ENCODE measurements around the gene PLD3. TPM values are rescaled to one million over a fixed set of nuclear protein-coding genes. Genes with fewer than 3 reads are reported as not detected.

PLD3 gene
- total and polyA plus RNA-seq, 2 experiments from 2014 or later = 181 to 490 TPM

DNA sequence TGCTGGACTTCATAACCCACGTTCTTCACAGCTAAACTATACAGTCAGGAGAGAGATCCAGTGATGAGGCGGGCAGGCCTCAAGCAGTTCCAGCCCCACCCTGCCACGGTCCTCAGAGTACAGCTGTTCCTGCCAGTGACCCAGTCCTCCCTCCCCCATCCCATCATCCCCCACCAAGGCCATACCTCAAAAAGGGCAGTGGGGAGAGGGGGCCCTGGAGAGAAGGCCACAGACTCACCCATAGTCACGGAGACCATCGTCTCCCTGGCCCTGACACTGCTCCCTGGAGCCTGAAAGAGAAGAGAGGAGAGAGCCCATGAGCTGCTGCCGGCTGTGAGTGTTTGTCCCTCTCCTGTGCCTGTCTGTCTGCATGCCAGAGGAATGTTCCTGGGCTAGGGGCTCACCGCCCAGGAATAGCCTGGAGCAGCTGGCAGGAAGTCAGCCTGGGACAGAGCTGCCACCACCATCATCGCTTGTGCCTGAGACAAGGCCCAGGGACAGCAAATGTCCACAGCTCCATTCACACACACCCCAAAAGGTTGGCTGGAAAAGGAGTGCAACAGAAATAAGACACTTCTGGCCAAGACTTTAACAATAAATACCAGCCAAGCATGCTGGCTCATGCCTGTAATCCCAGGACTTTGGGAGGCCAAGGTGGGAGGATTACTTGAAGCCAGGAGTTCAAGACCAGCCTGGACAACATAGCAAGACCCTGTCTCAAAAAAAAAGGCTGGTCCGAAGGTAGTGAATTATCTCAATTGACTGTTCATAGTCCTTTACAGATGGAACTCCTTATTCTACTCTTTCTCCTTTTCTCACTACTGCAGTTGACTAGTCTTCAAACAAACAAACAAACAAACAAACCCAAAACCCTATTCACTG, 6.7 kb upstream of the PLD3 start (continued):
- TF ChIP-seq, protein P1, sequence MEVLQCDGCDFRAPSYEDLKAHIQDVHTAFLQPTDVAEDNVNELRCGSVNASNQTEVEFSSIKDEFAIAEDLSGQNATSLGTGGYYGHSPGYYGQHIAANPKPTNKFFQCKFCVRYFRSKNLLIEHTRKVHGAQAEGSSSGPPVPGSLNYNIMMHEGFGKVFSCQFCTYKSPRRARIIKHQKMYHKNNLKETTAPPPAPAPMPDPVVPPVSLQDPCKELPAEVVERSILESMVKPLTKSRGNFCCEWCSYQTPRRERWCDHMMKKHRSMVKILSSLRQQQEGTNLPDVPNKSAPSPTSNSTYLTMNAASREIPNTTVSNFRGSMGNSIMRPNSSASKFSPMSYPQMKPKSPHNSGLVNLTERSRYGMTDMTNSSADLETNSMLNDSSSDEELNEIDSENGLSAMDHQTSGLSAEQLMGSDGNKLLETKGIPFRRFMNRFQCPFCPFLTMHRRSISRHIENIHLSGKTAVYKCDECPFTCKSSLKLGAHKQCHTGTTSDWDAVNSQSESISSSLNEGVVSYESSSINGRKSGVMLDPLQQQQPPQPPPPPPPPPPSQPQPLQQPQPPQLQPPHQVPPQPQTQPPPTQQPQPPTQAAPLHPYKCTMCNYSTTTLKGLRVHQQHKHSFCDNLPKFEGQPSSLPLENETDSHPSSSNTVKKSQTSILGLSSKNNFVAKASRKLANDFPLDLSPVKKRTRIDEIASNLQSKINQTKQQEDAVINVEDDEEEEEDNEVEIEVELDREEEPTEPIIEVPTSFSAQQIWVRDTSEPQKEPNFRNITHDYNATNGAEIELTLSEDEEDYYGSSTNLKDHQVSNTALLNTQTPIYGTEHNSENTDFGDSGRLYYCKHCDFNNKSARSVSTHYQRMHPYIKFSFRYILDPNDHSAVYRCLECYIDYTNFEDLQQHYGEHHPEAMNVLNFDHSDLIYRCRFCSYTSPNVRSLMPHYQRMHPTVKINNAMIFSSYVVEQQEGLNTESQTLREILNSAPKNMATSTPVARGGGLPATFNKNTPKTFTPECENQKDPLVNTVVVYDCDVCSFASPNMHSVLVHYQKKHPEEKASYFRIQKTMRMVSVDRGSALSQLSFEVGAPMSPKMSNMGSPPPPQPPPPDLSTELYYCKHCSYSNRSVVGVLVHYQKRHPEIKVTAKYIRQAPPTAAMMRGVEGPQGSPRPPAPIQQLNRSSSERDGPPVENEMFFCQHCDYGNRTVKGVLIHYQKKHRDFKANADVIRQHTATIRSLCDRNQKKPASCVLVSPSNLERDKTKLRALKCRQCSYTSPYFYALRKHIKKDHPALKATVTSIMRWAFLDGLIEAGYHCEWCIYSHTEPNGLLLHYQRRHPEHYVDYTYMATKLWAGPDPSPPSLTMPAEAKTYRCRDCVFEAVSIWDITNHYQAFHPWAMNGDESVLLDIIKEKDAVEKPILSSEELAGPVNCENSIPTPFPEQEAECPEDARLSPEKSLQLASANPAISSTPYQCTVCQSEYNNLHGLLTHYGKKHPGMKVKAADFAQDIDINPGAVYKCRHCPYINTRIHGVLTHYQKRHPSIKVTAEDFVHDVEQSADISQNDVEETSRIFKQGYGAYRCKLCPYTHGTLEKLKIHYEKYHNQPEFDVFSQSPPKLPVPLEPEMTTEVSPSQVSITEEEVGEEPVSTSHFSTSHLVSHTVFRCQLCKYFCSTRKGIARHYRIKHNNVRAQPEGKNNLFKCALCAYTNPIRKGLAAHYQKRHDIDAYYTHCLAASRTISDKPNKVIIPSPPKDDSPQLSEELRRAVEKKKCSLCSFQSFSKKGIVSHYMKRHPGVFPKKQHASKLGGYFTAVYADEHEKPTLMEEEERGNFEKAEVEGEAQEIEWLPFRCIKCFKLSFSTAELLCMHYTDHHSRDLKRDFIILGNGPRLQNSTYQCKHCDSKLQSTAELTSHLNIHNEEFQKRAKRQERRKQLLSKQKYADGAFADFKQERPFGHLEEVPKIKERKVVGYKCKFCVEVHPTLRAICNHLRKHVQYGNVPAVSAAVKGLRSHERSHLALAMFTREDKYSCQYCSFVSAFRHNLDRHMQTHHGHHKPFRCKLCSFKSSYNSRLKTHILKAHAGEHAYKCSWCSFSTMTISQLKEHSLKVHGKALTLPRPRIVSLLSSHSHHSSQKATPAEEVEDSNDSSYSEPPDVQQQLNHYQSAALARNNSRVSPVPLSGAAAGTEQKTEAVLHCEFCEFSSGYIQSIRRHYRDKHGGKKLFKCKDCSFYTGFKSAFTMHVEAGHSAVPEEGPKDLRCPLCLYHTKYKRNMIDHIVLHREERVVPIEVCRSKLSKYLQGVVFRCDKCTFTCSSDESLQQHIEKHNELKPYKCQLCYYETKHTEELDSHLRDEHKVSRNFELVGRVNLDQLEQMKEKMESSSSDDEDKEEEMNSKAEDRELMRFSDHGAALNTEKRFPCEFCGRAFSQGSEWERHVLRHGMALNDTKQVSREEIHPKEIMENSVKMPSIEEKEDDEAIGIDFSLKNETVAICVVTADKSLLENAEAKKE (CRISPR knock-in tag; IDR thresholded peaks at IDR 0.05) = no peak
- TF ChIP-seq, protein P2, sequence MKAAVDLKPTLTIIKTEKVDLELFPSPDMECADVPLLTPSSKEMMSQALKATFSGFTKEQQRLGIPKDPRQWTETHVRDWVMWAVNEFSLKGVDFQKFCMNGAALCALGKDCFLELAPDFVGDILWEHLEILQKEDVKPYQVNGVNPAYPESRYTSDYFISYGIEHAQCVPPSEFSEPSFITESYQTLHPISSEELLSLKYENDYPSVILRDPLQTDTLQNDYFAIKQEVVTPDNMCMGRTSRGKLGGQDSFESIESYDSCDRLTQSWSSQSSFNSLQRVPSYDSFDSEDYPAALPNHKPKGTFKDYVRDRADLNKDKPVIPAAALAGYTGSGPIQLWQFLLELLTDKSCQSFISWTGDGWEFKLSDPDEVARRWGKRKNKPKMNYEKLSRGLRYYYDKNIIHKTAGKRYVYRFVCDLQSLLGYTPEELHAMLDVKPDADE (IDR thresholded peaks at IDR 0.05) = no peak
- TF ChIP-seq ZNF114 (CRISPR knock-in tag; IDR thresholded peaks at IDR 0.05) = no peak

GRCh38 chr19:40342644-40343311, 5.7 kb upstream of the PLD3 start:
- no peak for DNase-seq (ENCODE audit: low spot score)
- no peaks in the 10 kb centered on the region for H3K27me3 Mint-ChIP-seq (ENCODE audit: insufficient read depth, low read depth, poor library complexity)
- no peak overlapping the region for H3K4me3 ChIP-seq
- H2AFZ ChIP-seq = no peak overlapping the region
- 0 out of 2 replicates have a peak, but pooled peaks cover 4% of the 10 kb centered on the region for H4K20me1 ChIP-seq (replicated peaks; ENCODE audit: insufficient read depth)
- peaks cover 18% of the 10 kb centered on the region for H3K79me2 ChIP-seq (replicated peaks; ENCODE audit: insufficient read depth)
- no peaks in the 10 kb centered on the region for H3K36me3 ChIP-seq (ENCODE audit: insufficient read depth)
- H3K4me1 ChIP-seq (ENCODE audit: insufficient read depth) = no peaks in the 10 kb centered on the region
- no peak overlapping the region for H3K4me3 Mint-ChIP-seq
- no peaks in the 10 kb centered on the region for H3K9me3 Mint-ChIP-seq
- H3K27me3 ChIP-seq (ENCODE audit: insufficient read depth) = no peaks in the 10 kb centered on the region
- H3F3A ChIP-seq (replicated peaks; ENCODE audit: low read depth) = no peaks in the 10 kb centered on the region
- peaks cover 4% of the 10 kb centered on the region; the same call in 1 of the 3 replicates for H3K4me1 Mint-ChIP-seq
- no peaks in the 10 kb centered on the region for H3K9me2 ChIP-seq (ENCODE audit: insufficient read depth)
- H3K27ac Mint-ChIP-seq = peak overlapping the region; percentile 2; the same call in 1 of the 2 replicates
- ATAC-seq = no peak
- no peak overlapping the region for H3K27ac ChIP-seq (ENCODE audit: low read depth)
- no peak overlapping the region for H3K4me2 ChIP-seq
- H3K36me3 Mint-ChIP-seq (ENCODE audit: low read depth) = peaks cover 8% of the 10 kb centered on the region; the same call in 2 of the 3 replicates
- TF ChIP-seq, protein P3, sequence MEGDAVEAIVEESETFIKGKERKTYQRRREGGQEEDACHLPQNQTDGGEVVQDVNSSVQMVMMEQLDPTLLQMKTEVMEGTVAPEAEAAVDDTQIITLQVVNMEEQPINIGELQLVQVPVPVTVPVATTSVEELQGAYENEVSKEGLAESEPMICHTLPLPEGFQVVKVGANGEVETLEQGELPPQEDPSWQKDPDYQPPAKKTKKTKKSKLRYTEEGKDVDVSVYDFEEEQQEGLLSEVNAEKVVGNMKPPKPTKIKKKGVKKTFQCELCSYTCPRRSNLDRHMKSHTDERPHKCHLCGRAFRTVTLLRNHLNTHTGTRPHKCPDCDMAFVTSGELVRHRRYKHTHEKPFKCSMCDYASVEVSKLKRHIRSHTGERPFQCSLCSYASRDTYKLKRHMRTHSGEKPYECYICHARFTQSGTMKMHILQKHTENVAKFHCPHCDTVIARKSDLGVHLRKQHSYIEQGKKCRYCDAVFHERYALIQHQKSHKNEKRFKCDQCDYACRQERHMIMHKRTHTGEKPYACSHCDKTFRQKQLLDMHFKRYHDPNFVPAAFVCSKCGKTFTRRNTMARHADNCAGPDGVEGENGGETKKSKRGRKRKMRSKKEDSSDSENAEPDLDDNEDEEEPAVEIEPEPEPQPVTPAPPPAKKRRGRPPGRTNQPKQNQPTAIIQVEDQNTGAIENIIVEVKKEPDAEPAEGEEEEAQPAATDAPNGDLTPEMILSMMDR (conservative IDR thresholded peaks at IDR 0.05; ENCODE audit: low read depth in 2 of 2) = no peak
- TF ChIP-seq CREB1 (CRISPR knock-in tag; IDR thresholded peaks at IDR 0.05; ENCODE audit: low read depth) = no peak
- TF ChIP-seq NANOG (IDR thresholded peaks at IDR 0.05; ENCODE audit: borderline replicate concordance) = no peak
- TF ChIP-seq POLR2AphosphoS5 (IDR thresholded peaks at IDR 0.05; ENCODE audit: low read depth) = no peak
